Measurements from ENCODE around the gene PZP.
"Not testable (repeated sequence)": the region's sequence is repeated elsewhere in the genome, so short reads cannot be mapped to it uniquely, and the experiment has no call there.

PZP gene

GRCh38 chr12:9208229-9208628 is at the start of gene PZP:
PZP (minus strand) TSS chr12:9208395; CDS start chr12:9208341, 54 bp downstream.
- in situ Hi-C loops (cut with MboI; ENCODE audit: low sequenced_read_pairs), result no loop called here

DNA sequence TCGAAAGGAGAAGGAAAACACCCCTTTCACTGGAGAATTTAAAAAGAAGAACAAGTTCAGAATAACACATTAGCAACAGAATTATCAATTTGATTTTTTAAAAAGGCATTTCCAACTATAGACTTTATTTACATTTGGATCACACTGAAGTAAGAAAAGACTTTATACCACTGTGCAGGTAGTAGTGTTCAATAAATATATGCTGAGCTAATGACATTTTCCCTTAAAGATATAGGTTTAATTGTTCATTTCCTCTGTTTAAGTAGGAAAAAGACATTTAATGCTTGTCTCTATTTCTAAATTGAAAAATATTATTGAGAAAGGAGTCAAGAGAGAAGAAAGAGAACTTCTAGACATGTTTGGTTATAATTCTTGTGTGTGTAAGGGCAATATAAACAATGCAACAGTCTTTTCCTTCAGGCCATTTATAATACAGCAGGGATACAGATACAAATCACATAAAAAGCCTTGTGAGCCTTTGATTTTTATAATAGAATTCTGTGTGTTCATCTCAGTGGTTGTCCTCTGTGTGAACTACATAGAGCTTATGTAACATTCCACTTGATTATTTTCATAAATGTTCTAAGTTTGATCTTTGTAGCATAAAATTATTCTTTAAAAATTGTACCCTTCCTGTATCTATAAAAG is 48.7 kb upstream of the PZP start:
- in situ Hi-C loops (cut with MboI; ENCODE audit: low sequenced_read_pairs), result no loop called here

DNA sequence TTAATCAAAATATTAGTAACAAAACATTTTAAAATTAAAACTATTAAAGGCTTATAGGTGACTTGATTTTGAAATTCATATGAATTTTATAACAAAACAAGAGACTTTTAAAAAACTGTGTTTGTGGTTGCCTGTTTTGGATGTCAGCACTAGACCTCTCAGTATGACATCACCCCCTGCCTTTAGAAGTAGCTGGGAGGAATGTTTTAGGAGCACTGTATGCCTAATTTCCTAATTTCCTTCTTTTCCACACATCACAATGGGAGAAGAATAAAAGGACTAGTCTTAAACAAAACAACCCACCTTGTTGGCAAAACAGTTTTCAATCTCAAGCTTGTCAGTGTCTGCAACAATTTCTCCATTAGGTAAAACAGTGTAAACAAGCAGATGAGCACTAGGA is 48.1 kb upstream of the PZP start:
- in situ Hi-C loops (cut with MboI; ENCODE audit: low sequenced_read_pairs), result no loop called here

DNA sequence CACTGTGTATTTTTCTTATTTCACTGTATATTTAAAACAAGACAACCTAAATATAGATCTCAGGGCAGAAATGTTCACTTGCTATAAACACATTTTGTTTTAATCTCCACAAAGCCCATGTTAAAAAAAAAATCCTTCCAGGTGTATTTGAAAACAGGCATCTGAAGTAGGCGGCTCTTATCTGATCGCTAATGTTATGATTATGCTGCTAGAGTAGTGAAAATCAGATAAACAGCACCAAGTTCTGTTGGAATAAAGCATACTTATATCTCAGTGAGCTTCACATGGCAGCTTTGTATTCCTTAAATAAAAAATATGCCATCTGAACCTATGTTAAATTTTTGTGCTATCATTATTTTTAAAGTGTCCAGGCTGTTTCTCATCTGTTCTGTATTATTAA is 47.6 kb upstream of the PZP start:
- in situ Hi-C loops (cut with MboI; ENCODE audit: low sequenced_read_pairs), result no loop called here

DNA sequence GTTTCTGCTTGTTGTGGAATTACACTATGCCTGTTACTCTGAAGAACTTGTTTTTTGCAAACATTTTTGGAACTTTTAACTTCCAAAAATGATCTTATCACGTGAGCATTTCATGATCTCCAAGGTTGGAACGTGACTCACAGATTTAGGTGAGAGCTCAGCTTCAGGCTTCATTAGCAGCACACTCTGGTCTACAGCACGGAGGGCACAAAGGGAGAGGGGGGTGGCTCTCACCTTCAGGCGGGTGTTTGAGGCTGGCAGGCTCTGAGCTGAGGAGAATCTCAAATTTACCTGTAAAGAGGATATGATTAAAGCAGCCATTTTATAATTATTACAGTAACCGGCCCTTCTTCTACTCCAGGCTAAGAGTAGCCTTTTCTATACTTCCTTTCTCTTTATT is 45.3 kb upstream of the PZP start:
- in situ Hi-C loops (cut with MboI; ENCODE audit: low sequenced_read_pairs), result no loop called here

- in situ Hi-C loops (cut with MboI; ENCODE audit: low sequenced_read_pairs), result not testable (repeated sequence)
Measured at GRCh38 chr12:9252791-9253190, 44.6 kb upstream of the PZP start.

DNA sequence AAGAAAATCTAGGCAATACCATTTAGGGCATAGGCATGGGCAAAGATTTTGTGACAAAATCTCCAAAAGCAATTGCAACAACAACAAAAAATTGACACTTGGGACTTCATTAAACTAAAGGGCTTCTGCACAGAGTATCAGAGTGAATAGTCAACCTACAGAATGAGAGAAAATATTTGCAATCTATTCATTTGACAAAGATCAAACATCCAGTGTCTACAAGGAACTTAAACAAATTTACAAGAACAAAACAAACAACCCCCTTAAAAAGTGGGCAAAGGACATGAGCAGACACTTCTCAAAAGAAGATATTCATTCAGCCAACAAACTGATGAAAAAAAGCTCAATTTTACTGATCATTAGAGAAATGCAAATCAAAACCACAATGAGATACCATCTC is 44.1 kb upstream of the PZP start:
- in situ Hi-C loops (cut with MboI; ENCODE audit: low sequenced_read_pairs), result no loop called here

- in situ Hi-C loops (cut with MboI; ENCODE audit: low sequenced_read_pairs), result no loop called here
Measured at GRCh38 chr12:9248435-9248834, 40.2 kb upstream of the PZP start.

- in situ Hi-C loops (cut with MboI; ENCODE audit: low sequenced_read_pairs), result no loop called here
Measured at GRCh38 chr12:9244894-9245293, 36.7 kb upstream of the PZP start.

DNA sequence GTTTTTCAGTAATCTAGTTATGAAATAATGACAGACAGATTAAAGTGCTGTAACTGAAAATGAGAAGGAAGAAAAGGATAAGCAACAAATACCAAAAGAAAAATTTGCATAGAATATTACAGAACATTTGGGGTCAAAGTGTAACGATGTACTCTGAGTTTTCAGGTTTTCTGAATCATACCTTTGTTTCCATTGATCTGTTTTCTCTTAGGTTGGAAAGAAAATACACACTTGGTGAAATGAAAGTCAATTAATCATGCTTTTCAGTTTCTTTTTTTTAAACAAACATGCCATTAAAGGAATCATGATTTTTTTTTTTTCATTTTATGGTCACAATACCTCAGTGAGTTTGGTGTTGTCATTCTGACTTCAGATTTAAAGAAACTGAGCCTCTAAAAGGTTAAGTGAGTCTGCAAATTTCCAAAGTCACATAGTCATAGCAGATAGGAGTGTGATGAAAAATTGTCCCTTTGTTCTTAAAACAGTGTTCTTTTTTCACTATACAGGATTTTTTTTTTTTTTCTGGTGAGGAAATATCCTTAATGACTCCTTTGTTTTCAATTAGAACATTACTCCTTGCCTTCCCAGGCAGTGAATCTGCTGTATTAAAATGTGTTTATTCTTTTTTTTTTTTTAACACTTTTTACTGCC is 35.9 kb upstream of the PZP start:
- in situ Hi-C loops (cut with MboI; ENCODE audit: low sequenced_read_pairs), result no loop called here

DNA sequence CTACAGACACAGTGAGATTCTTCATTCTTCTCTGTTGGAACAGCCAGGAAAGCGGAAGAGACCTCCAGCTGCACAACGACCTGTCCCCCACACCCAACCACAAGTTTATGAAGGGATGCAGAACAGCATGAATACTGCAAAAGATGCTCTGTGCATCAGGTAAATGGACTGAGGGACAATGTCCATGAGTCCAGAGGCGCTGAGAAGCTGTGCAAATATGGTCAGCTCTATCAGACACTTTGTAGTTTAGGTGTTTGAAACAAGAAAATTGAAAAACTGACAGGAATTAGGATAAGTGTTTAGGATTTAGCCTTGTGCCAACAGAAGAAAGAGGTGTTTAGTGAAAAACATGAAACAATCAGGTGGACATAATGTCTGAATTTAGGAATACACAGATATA is 33.1 kb upstream of the PZP start:
- in situ Hi-C loops (cut with MboI; ENCODE audit: low sequenced_read_pairs), result no loop called here

- in situ Hi-C loops (cut with MboI; ENCODE audit: low sequenced_read_pairs), result no loop called here
Measured at GRCh38 chr12:9240776-9241175, 32.6 kb upstream of the PZP start.

DNA sequence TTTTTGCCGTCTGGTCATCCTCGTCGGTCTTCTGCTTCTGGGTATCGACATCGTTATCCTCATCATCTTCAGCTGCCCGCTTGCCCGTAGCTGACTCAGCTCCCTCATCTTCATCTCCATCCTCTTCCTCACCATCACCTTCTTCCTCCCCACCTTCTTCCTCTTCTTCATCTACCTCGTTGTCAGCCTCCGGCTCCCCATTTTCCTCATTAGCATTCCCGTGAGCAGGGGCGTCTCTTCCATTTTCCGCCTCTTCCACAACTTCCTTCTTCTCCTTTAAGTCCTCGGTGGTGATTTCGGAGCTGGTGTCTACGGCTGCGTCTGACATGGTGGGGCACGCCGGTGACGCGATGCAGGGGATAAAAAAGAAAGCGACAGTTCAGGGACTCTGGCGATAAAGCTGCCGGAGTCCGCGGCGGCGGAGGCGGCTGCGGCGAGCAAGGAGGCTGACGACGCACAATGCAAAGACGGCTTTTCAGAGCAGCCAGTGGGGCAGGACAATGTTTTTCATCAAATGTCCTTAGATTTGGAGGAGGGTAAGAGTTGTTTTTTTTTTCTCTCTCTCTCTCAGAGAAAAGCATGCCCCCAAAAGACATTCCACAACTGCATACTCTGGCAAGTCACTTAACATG is 31.9 kb upstream of the PZP start:
- in situ Hi-C loops (cut with MboI; ENCODE audit: low sequenced_read_pairs), result not testable (repeated sequence)

DNA sequence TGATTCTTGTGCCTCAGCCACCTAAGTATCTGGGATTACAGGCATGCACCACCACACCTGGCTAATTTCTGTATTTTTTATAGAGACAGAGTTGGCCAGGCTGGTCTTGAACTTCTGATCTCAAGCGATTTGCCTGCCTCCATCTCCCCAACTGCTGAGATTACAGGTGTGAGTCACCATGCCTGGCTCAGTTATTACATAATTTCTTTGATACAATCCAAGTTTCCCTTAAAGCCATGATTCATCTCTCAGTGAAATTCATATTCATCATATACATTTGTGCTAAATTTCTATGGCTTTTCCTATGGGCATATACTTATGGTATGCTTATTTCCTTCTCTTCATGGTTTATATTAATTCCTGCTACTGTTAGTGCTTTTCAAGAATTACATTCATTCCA is 29.1 kb upstream of the PZP start:
- in situ Hi-C loops (cut with MboI; ENCODE audit: low sequenced_read_pairs), result no loop called here

- in situ Hi-C loops (cut with MboI; ENCODE audit: low sequenced_read_pairs), result no loop called here
Measured at GRCh38 chr12:9235519-9235918, 27.3 kb upstream of the PZP start.

- in situ Hi-C loops (cut with MboI; ENCODE audit: low sequenced_read_pairs), result no loop called here
Measured at GRCh38 chr12:9227950-9228349, 19.8 kb upstream of the PZP start.

- in situ Hi-C loops (cut with MboI; ENCODE audit: low sequenced_read_pairs), result no loop called here
Measured at GRCh38 chr12:9223830-9224229, 15.6 kb upstream of the PZP start.

DNA sequence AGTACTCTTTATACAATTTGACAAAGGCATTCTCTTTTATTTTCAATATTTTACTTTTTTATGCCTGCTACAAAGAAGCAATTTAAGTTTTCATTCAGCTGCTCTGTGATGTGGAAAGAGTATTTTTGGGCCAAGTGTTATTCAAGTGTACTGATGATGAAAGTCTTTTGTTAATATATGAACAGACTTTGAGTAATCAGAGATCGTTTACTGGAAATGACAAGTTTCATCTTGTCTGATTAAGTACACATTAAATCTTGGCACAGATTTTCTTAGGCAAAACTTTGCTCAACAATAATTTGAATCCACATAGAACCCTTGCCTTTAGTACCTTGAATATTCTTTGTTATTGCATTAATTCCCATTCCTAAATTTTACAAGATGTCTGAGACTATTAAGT is 13.3 kb upstream of the PZP start:
- in situ Hi-C loops (cut with MboI; ENCODE audit: low sequenced_read_pairs), result no loop called here

- in situ Hi-C loops (cut with MboI; ENCODE audit: low sequenced_read_pairs), result not testable (repeated sequence)
Measured at GRCh38 chr12:9221011-9221410, 12.8 kb upstream of the PZP start.

GRCh38 chr12:9214534-9214933 is 6.3 kb upstream of the PZP start:
- in situ Hi-C loops (cut with MboI; ENCODE audit: low sequenced_read_pairs), result no loop called here

DNA sequence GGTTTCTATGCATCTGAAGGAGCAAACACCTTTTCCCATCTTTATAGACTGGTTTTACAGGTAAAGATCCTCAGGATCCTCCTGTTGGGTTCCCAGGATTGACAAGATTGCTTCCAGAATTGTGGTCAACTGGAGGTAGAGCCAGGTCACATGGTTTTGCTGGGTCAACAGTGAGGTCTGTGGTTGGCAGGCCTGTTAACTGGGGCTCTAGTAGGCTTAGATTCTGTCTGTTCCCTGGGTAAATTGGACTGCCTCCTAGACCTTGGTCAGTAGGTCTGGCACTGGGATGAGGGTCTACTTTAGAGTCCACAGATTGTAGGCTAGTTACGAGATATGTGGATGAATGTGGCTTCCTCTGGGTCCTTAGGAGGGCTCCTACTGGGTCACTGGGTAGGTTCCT is 3.5 kb upstream of the PZP start:
- in situ Hi-C loops (cut with MboI; ENCODE audit: low sequenced_read_pairs), result no loop called here

GRCh38 chr12:9204380-9204779 is 3.8 kb downstream of the PZP start:
- in situ Hi-C loops (cut with MboI; ENCODE audit: low sequenced_read_pairs), result no loop called here
